ENCODE measurements around the gene RASGEF1C.

Gene RASGEF1C

DNA sequence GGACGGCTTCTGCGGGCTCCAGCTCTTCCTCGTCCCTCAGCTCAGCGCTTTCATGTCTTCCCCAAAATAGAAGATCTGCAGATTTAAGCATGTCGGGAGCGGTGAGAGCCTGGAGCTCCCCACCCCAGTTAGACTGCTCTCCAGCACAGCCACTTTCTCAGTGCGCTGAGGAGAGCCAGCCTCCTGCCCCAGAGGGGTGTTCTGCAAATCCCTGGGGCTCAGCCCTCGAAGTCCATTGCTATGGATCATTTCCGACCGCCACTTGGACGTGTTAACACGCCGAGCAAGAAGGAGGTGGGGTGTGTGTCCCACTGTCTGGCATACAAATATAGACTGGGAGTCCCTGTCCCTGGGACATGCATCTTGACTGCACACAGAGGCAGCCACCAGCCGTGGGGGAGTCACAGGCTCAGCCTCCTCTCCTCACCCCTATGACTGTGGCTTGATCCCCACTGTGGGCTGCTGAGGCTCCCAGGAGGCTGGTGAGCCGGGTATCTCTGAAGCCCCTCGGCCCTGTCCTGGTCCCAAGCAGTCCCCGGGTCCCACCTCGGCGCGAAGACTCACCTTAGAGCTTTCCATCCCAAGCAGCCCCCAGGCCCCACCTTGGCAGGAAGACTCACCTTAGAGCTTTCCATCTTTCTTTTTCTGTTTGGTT, 107.4 kb downstream of the RASGEF1C start:
- H3K27me3 ChIP-seq (ENCODE audit: insufficient read depth, insufficient read length), result no peaks in the 10 kb centered on the region
- no peak for TF ChIP-seq ZNF274 (IDR thresholded peaks at IDR 0.05; ENCODE audit: low read depth, low read length)
- no peak for TF ChIP-seq SUZ12 (IDR thresholded peaks at IDR 0.05; ENCODE audit: extremely low read depth, insufficient read depth, insufficient read length)
- no peak for TF ChIP-seq YY1 (IDR thresholded peaks at IDR 0.05; ENCODE audit: insufficient read depth, insufficient read length)
- no peak overlapping the region for H3K9ac ChIP-seq (ENCODE audit: insufficient read length, low read depth)
- DNase-seq (ENCODE audit: low read depth, low spot score), result no peak
- H3K36me3 ChIP-seq (ENCODE audit: insufficient read depth, insufficient read length, low read length), result no peaks in the 10 kb centered on the region
- H3K4me1 ChIP-seq (ENCODE audit: insufficient read depth, insufficient read length), result no peaks in the 10 kb centered on the region
- H3K4me3 ChIP-seq (ENCODE audit: insufficient read length, low read depth), result no peak overlapping the region
- peaks cover 4% of the 10 kb centered on the region for H3K9me3 ChIP-seq (ENCODE audit: insufficient read depth, low read length)

GRCh38 chr5:180100621-180101450, 108.2 kb downstream of the RASGEF1C start:
- no peaks in the 10 kb centered on the region for H3K36me3 ChIP-seq (ENCODE audit: insufficient read depth, insufficient read length, low read length)
- no peak overlapping the region for H3K9ac ChIP-seq (ENCODE audit: insufficient read length, low read depth)
- no peak for DNase-seq (ENCODE audit: low read depth, low spot score)
- no peaks in the 10 kb centered on the region; the same call in 1 of the 2 replicates for H3K9me3 ChIP-seq (ENCODE audit: insufficient read depth, low read length)
- H3K4me3 ChIP-seq (ENCODE audit: insufficient read length, low read depth), result no peak overlapping the region
- TF ChIP-seq SUZ12 (IDR thresholded peaks at IDR 0.05; ENCODE audit: extremely low read depth, insufficient read depth, insufficient read length) (no peak), YY1 (IDR thresholded peaks at IDR 0.05; ENCODE audit: insufficient read depth, insufficient read length) (no peak), ZNF274 (IDR thresholded peaks at IDR 0.05; ENCODE audit: low read depth, low read length) (no peak)
- H3K4me1 ChIP-seq (ENCODE audit: insufficient read depth, insufficient read length), result no peaks in the 10 kb centered on the region
- no peaks in the 10 kb centered on the region for H3K27me3 ChIP-seq (ENCODE audit: insufficient read depth, insufficient read length)

DNA sequence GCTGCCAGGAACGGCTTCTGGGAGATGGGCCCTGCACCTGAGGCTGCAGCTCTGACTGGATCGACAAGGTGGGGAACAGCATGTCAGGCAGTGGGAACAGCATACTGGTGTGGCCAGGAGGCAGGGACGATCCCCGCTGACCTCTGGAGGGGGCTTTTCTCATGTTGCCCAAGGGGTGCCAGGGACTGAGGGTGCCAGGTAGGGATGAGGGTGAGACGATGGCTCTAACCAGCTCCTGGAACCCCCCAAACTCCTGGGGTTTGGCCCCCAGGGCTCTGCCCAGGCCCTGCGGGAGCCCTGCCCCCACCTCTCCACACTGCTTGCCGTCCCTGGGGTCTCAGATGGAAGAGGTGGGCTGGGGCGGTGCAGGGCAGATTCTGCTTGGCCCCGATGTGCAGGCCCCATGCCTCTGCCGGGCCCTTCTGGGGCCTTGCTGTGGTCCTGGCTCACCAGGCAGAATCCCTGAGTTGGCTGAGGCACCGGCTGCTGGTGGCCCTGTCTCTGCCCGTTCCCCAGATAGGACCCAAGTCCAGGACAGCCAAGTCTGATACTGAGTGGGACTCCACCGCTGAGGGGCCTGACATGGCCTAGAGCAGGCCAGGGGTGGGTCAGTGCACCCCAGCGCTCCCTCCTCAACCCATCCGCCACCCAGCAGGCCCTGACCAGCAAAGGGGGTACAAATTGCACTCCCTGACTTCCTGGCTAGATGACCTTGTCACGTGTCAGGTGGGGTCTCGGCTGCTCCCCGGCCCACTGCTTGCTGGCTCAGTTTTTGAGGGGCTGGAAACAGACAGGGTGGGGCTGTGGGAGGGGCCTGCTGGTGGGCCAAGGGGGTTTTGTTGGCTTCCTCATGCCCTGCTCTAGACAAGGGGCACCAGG, 109.0 kb downstream of the RASGEF1C start:
- Histone ChIP-seq H3K4me3 (ENCODE audit: insufficient read length, low read depth) (no peak overlapping the region), H3K9ac (ENCODE audit: insufficient read length, low read depth) (no peak overlapping the region), H3K4me1 (ENCODE audit: insufficient read depth, insufficient read length) (no peaks in the 10 kb centered on the region), H3K9me3 (ENCODE audit: insufficient read depth, low read length) (no peaks in the 10 kb centered on the region; the same call in 1 of the 2 replicates), H3K36me3 (ENCODE audit: insufficient read depth, insufficient read length, low read length) (no peaks in the 10 kb centered on the region), H3K27me3 (ENCODE audit: insufficient read depth, insufficient read length) (no peaks in the 10 kb centered on the region)
- TF ChIP-seq YY1 (IDR thresholded peaks at IDR 0.05; ENCODE audit: insufficient read depth, insufficient read length) (no peak), ZNF274 (IDR thresholded peaks at IDR 0.05; ENCODE audit: low read depth, low read length) (no peak), SUZ12 (IDR thresholded peaks at IDR 0.05; ENCODE audit: extremely low read depth, insufficient read depth, insufficient read length) (no peak)
- DNase-seq (ENCODE audit: low read depth, low spot score), result no peak

- H3K4me3 ChIP-seq (ENCODE audit: insufficient read length, low read depth), result no peak overlapping the region
- TF ChIP-seq YY1 (IDR thresholded peaks at IDR 0.05; ENCODE audit: insufficient read depth, insufficient read length) (no peak), ZNF274 (IDR thresholded peaks at IDR 0.05; ENCODE audit: low read depth, low read length) (no peak), SUZ12 (IDR thresholded peaks at IDR 0.05; ENCODE audit: extremely low read depth, insufficient read depth, insufficient read length) (no peak)
- no peaks in the 10 kb centered on the region for H3K27me3 ChIP-seq (ENCODE audit: insufficient read depth, insufficient read length)
- H3K9me3 ChIP-seq (ENCODE audit: insufficient read depth, low read length), result no peaks in the 10 kb centered on the region; the same call in 1 of the 2 replicates
- peak overlapping the region; percentile 21 for H3K9ac ChIP-seq (ENCODE audit: insufficient read length, low read depth)
- no peaks in the 10 kb centered on the region for H3K36me3 ChIP-seq (ENCODE audit: insufficient read depth, insufficient read length, low read length)
- no peaks in the 10 kb centered on the region for H3K4me1 ChIP-seq (ENCODE audit: insufficient read depth, insufficient read length)
- no peak for DNase-seq (ENCODE audit: low read depth, low spot score)
These were observed 109.8 kb downstream of the RASGEF1C start for GRCh38 chr5:180098991-180099732.

DNA sequence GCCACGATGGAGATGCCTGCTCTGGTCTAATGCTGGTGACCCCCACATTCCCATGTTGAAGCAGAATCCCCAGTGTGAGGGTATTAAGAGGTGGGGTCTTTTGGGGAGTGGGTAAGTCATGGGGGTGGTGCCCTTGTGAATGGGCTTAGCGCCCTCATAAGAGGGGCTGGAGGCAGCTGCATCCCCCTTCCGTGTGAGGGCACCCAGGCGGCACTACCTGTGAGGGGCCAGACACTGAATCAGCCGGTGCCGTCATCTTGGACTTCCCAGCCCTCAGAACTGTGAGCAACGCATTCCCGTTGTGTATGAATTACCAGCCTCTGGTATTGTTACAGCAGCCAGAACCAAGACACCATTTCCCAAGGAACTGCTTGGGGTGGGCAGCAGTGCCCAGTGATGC, 110.5 kb downstream of the RASGEF1C start:
- Histone ChIP-seq H3K9me3 (ENCODE audit: insufficient read depth, low read length) (no peaks in the 10 kb centered on the region; the same call in 1 of the 2 replicates), H3K4me1 (ENCODE audit: insufficient read depth, insufficient read length) (no peaks in the 10 kb centered on the region), H3K9ac (ENCODE audit: insufficient read length, low read depth) (no peak overlapping the region), H3K27me3 (ENCODE audit: insufficient read depth, insufficient read length) (no peaks in the 10 kb centered on the region), H3K36me3 (ENCODE audit: insufficient read depth, insufficient read length, low read length) (no peaks in the 10 kb centered on the region), H3K4me3 (ENCODE audit: insufficient read length, low read depth) (no peak overlapping the region)
- TF ChIP-seq ZNF274 (IDR thresholded peaks at IDR 0.05; ENCODE audit: low read depth, low read length), result no peak
- no peak for TF ChIP-seq YY1 (IDR thresholded peaks at IDR 0.05; ENCODE audit: insufficient read depth, insufficient read length)
- TF ChIP-seq SUZ12 (IDR thresholded peaks at IDR 0.05; ENCODE audit: extremely low read depth, insufficient read depth, insufficient read length), result no peak
- no peak for DNase-seq (ENCODE audit: low read depth, low spot score)

DNA sequence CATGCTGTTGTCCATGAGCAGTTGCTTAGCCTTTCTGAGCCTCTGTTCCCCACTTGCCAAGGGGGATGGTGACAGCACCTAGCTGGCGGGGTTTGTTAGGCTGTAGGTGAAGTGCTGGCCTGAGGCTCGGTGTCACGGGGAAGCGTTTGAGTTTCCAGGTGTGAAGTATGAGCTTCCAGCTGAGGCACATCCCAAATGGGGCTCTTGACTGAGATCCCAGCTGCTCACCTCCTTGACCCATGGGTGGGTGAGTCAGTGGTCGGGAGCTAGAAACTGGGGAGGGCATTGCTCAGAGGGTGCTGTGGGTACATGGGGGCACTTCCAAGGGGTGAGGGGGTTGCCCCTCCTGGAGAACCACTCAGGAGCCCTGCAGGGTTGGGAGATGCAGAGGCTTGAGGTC, 111.1 kb downstream of the RASGEF1C start:
- H3K27me3 ChIP-seq (ENCODE audit: insufficient read depth, insufficient read length), result no peaks in the 10 kb centered on the region
- no peak for TF ChIP-seq YY1 (IDR thresholded peaks at IDR 0.05; ENCODE audit: insufficient read depth, insufficient read length)
- TF ChIP-seq ZNF274 (IDR thresholded peaks at IDR 0.05; ENCODE audit: low read depth, low read length), result no peak
- no peak for TF ChIP-seq SUZ12 (IDR thresholded peaks at IDR 0.05; ENCODE audit: extremely low read depth, insufficient read depth, insufficient read length)
- H3K36me3 ChIP-seq (ENCODE audit: insufficient read depth, insufficient read length, low read length), result no peaks in the 10 kb centered on the region
- H3K9ac ChIP-seq (ENCODE audit: insufficient read length, low read depth), result no peak overlapping the region
- H3K9me3 ChIP-seq (ENCODE audit: insufficient read depth, low read length), result no peaks in the 10 kb centered on the region; the same call in 1 of the 2 replicates
- DNase-seq (ENCODE audit: low read depth, low spot score), result no peak
- H3K4me1 ChIP-seq (ENCODE audit: insufficient read depth, insufficient read length), result no peaks in the 10 kb centered on the region
- H3K4me3 ChIP-seq (ENCODE audit: insufficient read length, low read depth), result no peak overlapping the region

All from NT2/D1 (cell line).